ENCODE results near the gene MKLN1.
"Not testable (repeated sequence)": the region's sequence is repeated elsewhere in the genome, so short reads cannot be mapped to it uniquely, and the experiment has no call there.

The MKLN1 gene

GRCh38 chr7:131462715-131463114 lies 135.0 kb downstream of the MKLN1 start:
- DNase-seq (ENCODE audit: low read depth, low spot score), result not testable (repeated sequence)

- no peak for DNase-seq (ENCODE audit: low read depth, low spot score)
Measured at GRCh38 chr7:131466735-131467365, 139.2 kb downstream of the MKLN1 start.

- no peak for DNase-seq (ENCODE audit: low read depth, low spot score)
Measured at GRCh38 chr7:131467788-131468187, 140.1 kb downstream of the MKLN1 start.

GRCh38 chr7:131471250-131472004 lies 143.8 kb downstream of the MKLN1 start:
- peak; percentile 67 for DNase-seq (ENCODE audit: low read depth, low spot score)

- no peak for DNase-seq (ENCODE audit: low read depth, low spot score)
Measured at GRCh38 chr7:131476740-131477139, 149.1 kb downstream of the MKLN1 start.

- no peak for DNase-seq (ENCODE audit: low read depth, low spot score)
Measured at GRCh38 chr7:131480384-131481315, 153.0 kb downstream of the MKLN1 start.

GRCh38 chr7:131482800-131483199 lies 155.1 kb downstream of the MKLN1 start:
- no peak for DNase-seq (ENCODE audit: low read depth, low spot score)

GRCh38 chr7:131483586-131483985 lies 155.9 kb downstream of the MKLN1 start:
- DNase-seq (ENCODE audit: low read depth, low spot score), result no peak

GRCh38 chr7:131486346-131486745 lies 158.7 kb downstream of the MKLN1 start:
- DNase-seq (ENCODE audit: low read depth, low spot score), result no peak

- DNase-seq (ENCODE audit: low read depth, low spot score), result no peak
Measured at GRCh38 chr7:131487217-131487616, 159.5 kb downstream of the MKLN1 start.

GRCh38 chr7:131488361-131488760 lies 160.7 kb downstream of the MKLN1 start:
- no peak for DNase-seq (ENCODE audit: low read depth, low spot score)

GRCh38 chr7:131489196-131489595 lies 161.5 kb downstream of the MKLN1 start:
- DNase-seq (ENCODE audit: low read depth, low spot score), result no peak

- DNase-seq (ENCODE audit: low read depth, low spot score), result no peak
Measured at GRCh38 chr7:131489881-131490280, 162.2 kb downstream of the MKLN1 start.

- no peak for DNase-seq (ENCODE audit: low read depth, low spot score)
Measured at GRCh38 chr7:131493081-131493480, 165.4 kb downstream of the MKLN1 start.

- DNase-seq (ENCODE audit: low read depth, low spot score), result no peak
Measured at GRCh38 chr7:131493581-131493980, 165.9 kb downstream of the MKLN1 start.

- DNase-seq (ENCODE audit: low read depth, low spot score), result no peak
Measured at GRCh38 chr7:131494182-131494581, 166.5 kb downstream of the MKLN1 start.

- DNase-seq (ENCODE audit: low read depth, low spot score), result no peak
Measured at GRCh38 chr7:131495669-131496498, 168.2 kb downstream of the MKLN1 start.

- DNase-seq (ENCODE audit: low read depth, low spot score), result no peak
Measured at GRCh38 chr7:131497454-131497853, 169.8 kb downstream of the MKLN1 start.

GRCh38 chr7:131498237-131498885 lies 170.7 kb downstream of the MKLN1 start:
- no peak for DNase-seq (ENCODE audit: low read depth, low spot score)

GRCh38 chr7:131499801-131500200 lies 172.1 kb downstream of the MKLN1 start:
- no peak for DNase-seq (ENCODE audit: low read depth, low spot score)

- no peak for DNase-seq (ENCODE audit: low read depth, low spot score)
Measured at GRCh38 chr7:131500357-131500756, 172.7 kb downstream of the MKLN1 start.

Measured in brain pericyte (primary cell).